ENCODE results near the gene POP4. TPM values are rescaled to one million over a fixed set of nuclear protein-coding genes. Genes with fewer than 3 reads are reported as not detected.
"Not testable (repeated sequence)": the region's sequence is repeated elsewhere in the genome, so short reads cannot be mapped to it uniquely, and the experiment has no call there.

Gene POP4
- total RNA-seq, 1 donor from 2014 or later, result 31.4 TPM

DNA sequence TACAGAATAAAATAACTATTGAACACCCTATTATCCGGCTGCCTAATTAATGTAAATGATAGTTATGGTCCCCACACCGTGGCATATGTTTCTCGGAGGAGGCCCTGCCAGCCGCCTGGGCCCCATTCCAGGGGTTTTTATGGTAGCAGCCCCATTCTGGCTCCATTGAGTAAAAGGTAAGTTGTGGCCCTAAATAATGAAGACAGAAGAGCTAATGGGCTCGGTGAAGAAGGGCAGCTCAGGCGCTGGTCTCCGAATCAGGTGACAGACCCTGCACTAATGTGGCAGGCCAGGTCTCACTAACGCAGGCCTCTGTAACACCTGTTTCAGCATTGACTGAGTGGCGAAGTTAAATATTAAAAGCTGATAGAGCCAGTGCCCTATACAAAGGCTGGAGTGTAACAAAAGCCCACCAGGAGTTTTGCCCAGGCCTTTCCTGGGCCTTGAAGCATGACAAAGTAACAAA, 19.1 kb downstream of the POP4 start:
- H3K4me1 ChIP-seq, result no peaks in the 10 kb centered on the region
- no peak overlapping the region for H3K27ac ChIP-seq
- no peak for TF ChIP-seq POLR2A (IDR thresholded peaks at IDR 0.05)
- TF ChIP-seq, protein P1, sequence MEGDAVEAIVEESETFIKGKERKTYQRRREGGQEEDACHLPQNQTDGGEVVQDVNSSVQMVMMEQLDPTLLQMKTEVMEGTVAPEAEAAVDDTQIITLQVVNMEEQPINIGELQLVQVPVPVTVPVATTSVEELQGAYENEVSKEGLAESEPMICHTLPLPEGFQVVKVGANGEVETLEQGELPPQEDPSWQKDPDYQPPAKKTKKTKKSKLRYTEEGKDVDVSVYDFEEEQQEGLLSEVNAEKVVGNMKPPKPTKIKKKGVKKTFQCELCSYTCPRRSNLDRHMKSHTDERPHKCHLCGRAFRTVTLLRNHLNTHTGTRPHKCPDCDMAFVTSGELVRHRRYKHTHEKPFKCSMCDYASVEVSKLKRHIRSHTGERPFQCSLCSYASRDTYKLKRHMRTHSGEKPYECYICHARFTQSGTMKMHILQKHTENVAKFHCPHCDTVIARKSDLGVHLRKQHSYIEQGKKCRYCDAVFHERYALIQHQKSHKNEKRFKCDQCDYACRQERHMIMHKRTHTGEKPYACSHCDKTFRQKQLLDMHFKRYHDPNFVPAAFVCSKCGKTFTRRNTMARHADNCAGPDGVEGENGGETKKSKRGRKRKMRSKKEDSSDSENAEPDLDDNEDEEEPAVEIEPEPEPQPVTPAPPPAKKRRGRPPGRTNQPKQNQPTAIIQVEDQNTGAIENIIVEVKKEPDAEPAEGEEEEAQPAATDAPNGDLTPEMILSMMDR (IDR thresholded peaks at IDR 0.05), result no peak
- no peak for TF ChIP-seq POLR2AphosphoS5 (IDR thresholded peaks at IDR 0.05; ENCODE audit: insufficient read depth in 1 of 2, low read depth in 1 of 2)
- no peaks in the 10 kb centered on the region for H3K9me3 ChIP-seq
- no peak for DNase-seq (ENCODE audit: extremely low spot score in 2 of 2)
- no peak overlapping the region for H3K4me3 ChIP-seq
- intact Hi-C loops (cut with DNase I), result no loop called here
- H3K36me3 ChIP-seq, result no peaks in the 10 kb centered on the region
- H3K27me3 ChIP-seq, result no peaks in the 10 kb centered on the region

GRCh38 chr19:29626386-29626785, 20.3 kb downstream of the POP4 start:
- no peak overlapping the region for H3K4me3 ChIP-seq
- no peak for TF ChIP-seq POLR2A (IDR thresholded peaks at IDR 0.05)
- TF ChIP-seq, protein P1 (IDR thresholded peaks at IDR 0.05), result no peak
- TF ChIP-seq POLR2AphosphoS5 (IDR thresholded peaks at IDR 0.05; ENCODE audit: insufficient read depth in 1 of 2, low read depth in 1 of 2), result no peak
- intact Hi-C loops (cut with DNase I), result no loop called here
- no peaks in the 10 kb centered on the region for H3K36me3 ChIP-seq
- H3K4me1 ChIP-seq, result no peaks in the 10 kb centered on the region
- no peaks in the 10 kb centered on the region for H3K27me3 ChIP-seq
- no peak overlapping the region for H3K27ac ChIP-seq
- no peaks in the 10 kb centered on the region for H3K9me3 ChIP-seq
- DNase-seq (ENCODE audit: extremely low spot score in 2 of 2), result no peak

GRCh38 chr19:29626832-29627231, 20.7 kb downstream of the POP4 start:
- H3K36me3 ChIP-seq; H3K4me1 ChIP-seq; intact Hi-C loops (cut with DNase I); H3K9me3 ChIP-seq; H3K27ac ChIP-seq; H3K4me3 ChIP-seq; H3K27me3 ChIP-seq; DNase-seq (ENCODE audit: extremely low spot score in 2 of 2): not testable (repeated sequence)

DNA sequence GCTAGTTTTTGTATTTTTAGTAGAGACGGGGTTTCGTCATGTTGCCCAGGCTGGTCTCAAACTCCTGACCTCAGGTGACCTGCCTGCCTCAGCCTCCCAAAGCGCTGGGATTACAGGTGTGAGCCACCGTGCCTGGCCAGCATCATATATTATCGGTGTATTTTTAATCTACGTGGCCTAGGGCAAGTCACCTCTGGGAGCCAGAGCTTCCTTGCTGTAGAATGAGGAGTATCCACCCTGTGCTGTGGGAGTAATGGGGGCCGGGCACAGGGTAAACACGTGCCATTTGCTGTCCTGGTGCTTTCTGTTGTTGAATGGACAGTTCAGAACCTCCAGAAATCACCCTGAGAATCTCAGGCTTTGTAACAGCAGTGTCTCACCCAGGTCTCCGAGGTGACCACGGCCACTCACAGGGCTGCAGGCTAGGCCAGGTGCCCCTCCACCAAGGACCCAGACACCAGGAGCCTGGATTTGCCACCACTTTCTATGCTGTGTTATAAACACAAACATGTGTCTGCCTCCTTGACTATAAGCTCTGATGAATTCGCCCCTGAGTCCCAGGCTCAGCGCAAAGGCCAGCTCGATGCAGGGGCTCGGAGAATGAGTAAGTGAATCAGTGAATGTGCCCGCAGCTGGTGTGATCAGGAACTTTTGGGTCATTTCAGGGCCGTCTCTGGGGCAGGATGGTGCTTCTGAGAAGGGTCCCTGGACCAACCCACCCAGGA, 22.7 kb downstream of the POP4 start:
- TF ChIP-seq POLR2AphosphoS5 (IDR thresholded peaks at IDR 0.05; ENCODE audit: insufficient read depth in 1 of 2, low read depth in 1 of 2), result no peak
- TF ChIP-seq, protein P1 (IDR thresholded peaks at IDR 0.05), result no peak
- Histone ChIP-seq H3K27ac (no peak overlapping the region), H3K27me3 (no peaks in the 10 kb centered on the region), H3K4me1 (no peaks in the 10 kb centered on the region), H3K36me3 (no peaks in the 10 kb centered on the region), H3K9me3 (no peaks in the 10 kb centered on the region), H3K4me3 (no peak overlapping the region)
- intact Hi-C loops (cut with DNase I), result no loop called here
- no peak for DNase-seq (ENCODE audit: extremely low spot score in 2 of 2)

DNA sequence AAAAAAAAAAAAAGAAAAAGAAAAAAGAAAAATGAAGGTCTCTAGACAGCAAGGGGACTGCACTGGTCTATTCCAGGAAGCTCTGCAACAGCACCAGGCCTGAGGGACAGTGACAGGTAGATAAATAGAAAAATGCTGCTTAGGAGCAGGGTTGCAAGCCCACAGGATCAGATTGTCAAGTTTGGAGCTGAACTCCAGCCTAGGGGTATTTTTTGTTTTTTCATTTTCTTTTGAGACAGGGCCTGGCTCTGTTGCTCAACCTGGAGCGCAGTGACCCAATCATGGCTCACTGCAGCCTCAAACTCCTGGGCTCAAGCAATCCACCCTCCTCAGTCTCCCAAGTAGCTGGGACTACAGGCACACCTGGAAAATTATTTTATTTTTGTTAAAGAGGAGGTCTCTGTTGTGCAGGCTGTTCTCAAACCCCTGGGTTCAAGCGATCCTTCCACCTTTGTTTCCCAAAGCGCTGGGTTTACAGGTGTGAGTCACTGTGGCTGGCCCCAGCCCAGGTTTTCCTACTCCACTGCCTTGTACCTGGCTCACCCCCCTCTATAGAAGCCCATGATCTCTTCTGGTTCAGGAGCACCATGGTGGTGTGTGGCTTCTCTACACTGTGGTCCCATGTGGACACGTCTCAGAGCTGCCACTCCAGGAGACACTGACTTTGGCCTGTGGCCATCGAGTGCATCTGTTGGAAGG, 23.9 kb downstream of the POP4 start:
- TF ChIP-seq POLR2A (IDR thresholded peaks at IDR 0.05), result no peak
- TF ChIP-seq POLR2AphosphoS5 (IDR thresholded peaks at IDR 0.05; ENCODE audit: insufficient read depth in 1 of 2, low read depth in 1 of 2), result no peak
- TF ChIP-seq, protein P1 (IDR thresholded peaks at IDR 0.05), result no peak
- Histone ChIP-seq H3K4me1 (no peaks in the 10 kb centered on the region), H3K36me3 (no peaks in the 10 kb centered on the region), H3K27ac (no peak overlapping the region), H3K9me3 (no peaks in the 10 kb centered on the region), H3K4me3 (no peak overlapping the region), H3K27me3 (no peaks in the 10 kb centered on the region)
- intact Hi-C loops (cut with DNase I), result no loop called here
- no peak for DNase-seq (ENCODE audit: extremely low spot score in 2 of 2)
